HFFc6 (cell line): ENCODE measurements around the gene HOMER2. TPM values are rescaled to one million over a fixed set of nuclear protein-coding genes. Genes with fewer than 3 reads are reported as not detected.
A peak's percentile ranks its signal among the peaks of the same experiment; 100 is the strongest.

Experiments used
- DNase-seq: peaks from one replicate; pipeline ENCODE4 v3.0.0-alpha.2; 2018
- H3K27ac Mint-ChIP-seq: 2 replicates; pipeline ENCODE4 v1.8.0; 2020; ENCODE audit warnings: mild to moderate bottlenecking, mixed read lengths
- H3K27me3 Mint-ChIP-seq: 2 replicates; pipeline ENCODE4 v1.8.0; 2021; ENCODE audit warnings: mild to moderate bottlenecking, moderate library complexity, mixed read lengths; ENCODE audit not compliant: insufficient read depth
- H3K36me3 Mint-ChIP-seq: 2 replicates; pipeline ENCODE4 v1.8.0; 2021; ENCODE audit warnings: low read depth, mixed read lengths
- H3K4me1 Mint-ChIP-seq: 2 replicates; pipeline ENCODE4 v1.8.0; 2020; ENCODE audit warnings: low read depth, mixed read lengths
- H3K4me3 Mint-ChIP-seq: 2 replicates; pipeline ENCODE4 v1.8.0; 2020; ENCODE audit warnings: mild to moderate bottlenecking, moderate library complexity, mixed read lengths
- H3K9me3 Mint-ChIP-seq: 2 replicates; pipeline ENCODE4 v1.8.0; 2020; ENCODE audit warnings: mild to moderate bottlenecking, mixed read lengths
- total RNA-seq, 6 experiments: library from RNA; stranded (reverse); fragmentation: NEBNext Ultra II Directional; extraction: Animal tissue kit (Norgen Biotek cat#: 25700); gene quantifications; 2 replicates in 1 of 6; 3 replicates in 5 of 6; pipeline ENCODE4 v1.2.3, GENCODE V29; 2021
- TF ChIP-seq, protein P1 (sequence below): fragments of 200-600 bp; sonication (generic); IDR thresholded peaks from 2 replicates; pipeline ENCODE4 v1.5.0; 2021; ENCODE audit warnings: antibody characterized with exemption, mild to moderate bottlenecking

Gene HOMER2
- total RNA-seq, 6 experiments from 2014 or later, result 0.19 to 1.4 (median 0.86) TPM

DNA sequence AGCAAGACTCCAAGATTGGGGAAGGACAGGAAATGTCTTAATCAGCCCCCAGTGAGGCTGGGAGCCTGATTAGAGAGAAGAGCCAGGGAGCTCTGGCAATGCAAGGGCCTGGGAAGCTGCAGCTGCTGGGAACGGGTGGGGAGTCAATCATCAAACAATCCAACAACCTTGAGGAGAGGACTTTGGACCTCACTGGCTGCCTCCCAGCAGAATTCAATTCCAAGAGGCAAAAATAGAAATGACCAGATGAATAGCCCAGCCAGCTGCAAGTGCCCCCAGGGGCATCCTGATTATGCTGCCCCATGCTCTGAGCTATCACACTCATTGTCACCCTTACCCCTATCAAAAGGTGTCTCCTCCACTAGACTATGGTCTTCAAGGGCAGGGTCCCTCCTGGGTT lies 6.1 kb upstream of the HOMER2 start:
- DNase-seq, result no peak
- Mint-ChIP-seq H3K36me3 (no peaks in the 10 kb centered on the region), H3K4me1 (no peaks in the 10 kb centered on the region), H3K27ac (no peak overlapping the region), H3K27me3 (peaks cover 21% of the 10 kb centered on the region), H3K4me3 (no peak overlapping the region), H3K9me3 (no peaks in the 10 kb centered on the region)
- TF ChIP-seq, protein P1, sequence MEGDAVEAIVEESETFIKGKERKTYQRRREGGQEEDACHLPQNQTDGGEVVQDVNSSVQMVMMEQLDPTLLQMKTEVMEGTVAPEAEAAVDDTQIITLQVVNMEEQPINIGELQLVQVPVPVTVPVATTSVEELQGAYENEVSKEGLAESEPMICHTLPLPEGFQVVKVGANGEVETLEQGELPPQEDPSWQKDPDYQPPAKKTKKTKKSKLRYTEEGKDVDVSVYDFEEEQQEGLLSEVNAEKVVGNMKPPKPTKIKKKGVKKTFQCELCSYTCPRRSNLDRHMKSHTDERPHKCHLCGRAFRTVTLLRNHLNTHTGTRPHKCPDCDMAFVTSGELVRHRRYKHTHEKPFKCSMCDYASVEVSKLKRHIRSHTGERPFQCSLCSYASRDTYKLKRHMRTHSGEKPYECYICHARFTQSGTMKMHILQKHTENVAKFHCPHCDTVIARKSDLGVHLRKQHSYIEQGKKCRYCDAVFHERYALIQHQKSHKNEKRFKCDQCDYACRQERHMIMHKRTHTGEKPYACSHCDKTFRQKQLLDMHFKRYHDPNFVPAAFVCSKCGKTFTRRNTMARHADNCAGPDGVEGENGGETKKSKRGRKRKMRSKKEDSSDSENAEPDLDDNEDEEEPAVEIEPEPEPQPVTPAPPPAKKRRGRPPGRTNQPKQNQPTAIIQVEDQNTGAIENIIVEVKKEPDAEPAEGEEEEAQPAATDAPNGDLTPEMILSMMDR, result no peak

DNA sequence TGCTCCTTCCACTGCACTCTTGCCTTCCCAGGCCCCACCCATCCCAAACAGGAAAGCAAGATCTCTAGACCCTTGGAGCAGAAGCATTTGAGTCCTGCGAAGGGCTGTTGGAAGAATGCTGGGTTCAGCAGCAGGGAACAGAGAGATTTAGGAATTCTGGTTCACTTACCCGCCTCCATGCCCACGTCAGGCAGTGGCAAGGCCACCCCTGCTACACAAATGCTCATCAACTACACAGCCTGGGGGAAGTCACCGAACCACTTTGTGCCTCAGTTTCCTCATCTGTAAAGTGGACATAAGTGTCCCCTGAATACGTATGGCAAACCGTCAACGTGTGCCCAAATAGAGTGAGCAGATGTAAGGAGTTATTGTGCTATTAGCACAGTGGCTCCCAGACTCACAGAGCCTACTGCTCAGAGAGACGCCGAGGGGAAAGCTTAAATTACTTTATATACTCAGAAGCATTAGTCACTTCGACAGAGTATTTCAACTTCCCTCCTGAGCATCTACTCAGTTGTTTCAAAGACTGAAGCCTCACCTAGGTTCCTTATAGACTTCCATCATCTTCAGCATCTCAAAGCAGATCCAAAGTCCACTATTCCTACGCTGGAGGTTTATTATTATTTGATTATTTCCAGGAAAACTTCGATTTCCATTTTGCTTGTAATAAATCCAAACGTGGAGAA lies 905 bp downstream of the HOMER2 start:
- no peaks in the 10 kb centered on the region for H3K4me1 Mint-ChIP-seq
- H3K27ac Mint-ChIP-seq, result no peak overlapping the region
- no peaks in the 10 kb centered on the region for H3K36me3 Mint-ChIP-seq
- no peak for DNase-seq
- TF ChIP-seq, protein P1, result no peak
- no peaks in the 10 kb centered on the region for H3K9me3 Mint-ChIP-seq
- peaks cover 15% of the 10 kb centered on the region; the same call in 1 of the 2 replicates for H3K27me3 Mint-ChIP-seq
- peak overlapping the region; percentile 47; the same call in 1 of the 2 replicates for H3K4me3 Mint-ChIP-seq

DNA sequence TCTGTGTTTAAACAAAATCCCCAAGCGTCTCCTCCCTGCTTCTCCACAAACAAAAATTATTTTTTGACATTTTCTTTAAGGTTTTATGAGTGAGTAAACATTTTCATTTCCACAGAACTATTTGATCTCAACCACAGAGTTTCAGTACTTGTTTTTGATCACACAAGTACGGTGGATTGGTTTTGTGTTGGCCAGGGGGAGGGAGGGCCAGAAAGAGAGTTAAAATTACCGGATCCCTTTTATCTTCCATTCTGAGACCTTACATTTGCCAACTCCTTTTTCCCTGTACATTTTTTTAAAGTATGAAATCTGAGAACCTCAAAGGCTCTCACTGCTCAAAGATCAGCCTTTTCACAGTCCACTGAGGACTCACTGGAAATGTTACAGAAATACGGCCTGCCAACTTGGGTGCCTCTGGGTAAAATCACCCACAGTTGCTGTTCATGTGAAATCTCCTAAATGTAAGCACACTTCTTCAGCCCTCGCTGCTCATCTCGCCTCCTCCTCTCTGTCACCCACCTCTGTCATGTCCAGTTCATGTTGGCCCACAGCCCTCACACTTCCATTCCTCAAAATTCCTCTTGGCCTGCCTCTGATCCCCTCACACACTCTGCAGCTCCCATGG lies 1.7 kb downstream of the HOMER2 start:
- no peak overlapping the region for H3K4me3 Mint-ChIP-seq
- no peak for DNase-seq

DNA sequence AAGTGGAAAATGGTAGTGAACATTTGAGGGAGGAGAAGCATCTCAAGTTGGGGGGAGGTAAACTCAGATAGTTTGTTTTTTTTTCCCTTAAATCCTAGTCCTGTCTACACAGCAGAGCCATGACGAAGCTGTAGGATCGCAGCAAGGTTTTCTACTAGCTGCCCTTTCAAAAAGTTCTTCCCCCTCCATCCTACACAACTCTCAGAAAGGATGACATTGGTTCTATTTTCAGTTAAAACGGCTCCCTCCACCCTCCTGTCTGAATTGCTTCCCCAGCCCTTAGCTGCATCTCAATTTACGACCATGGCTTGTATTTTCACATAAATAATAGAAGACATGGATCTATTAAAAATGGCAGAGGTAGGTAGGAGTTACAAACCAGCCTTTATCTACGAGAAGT lies 2.2 kb downstream of the HOMER2 start:
- H3K9me3 Mint-ChIP-seq, result no peaks in the 10 kb centered on the region
- TF ChIP-seq, protein P1, result no peak
- DNase-seq, result no peak
- no peaks in the 10 kb centered on the region for H3K36me3 Mint-ChIP-seq
- H3K4me3 Mint-ChIP-seq, result no peak overlapping the region
- no peaks in the 10 kb centered on the region for H3K4me1 Mint-ChIP-seq
- H3K27ac Mint-ChIP-seq, result no peak overlapping the region
- peaks cover 13% of the 10 kb centered on the region for H3K27me3 Mint-ChIP-seq

More for the DNA sequence above, 1.7 kb downstream of the HOMER2 start:
- TF ChIP-seq, protein P1, result no peak
- Mint-ChIP-seq H3K4me1 (no peaks in the 10 kb centered on the region), H3K36me3 (no peaks in the 10 kb centered on the region), H3K27ac (no peak overlapping the region), H3K27me3 (peaks cover 13% of the 10 kb centered on the region), H3K9me3 (no peaks in the 10 kb centered on the region)

DNA sequence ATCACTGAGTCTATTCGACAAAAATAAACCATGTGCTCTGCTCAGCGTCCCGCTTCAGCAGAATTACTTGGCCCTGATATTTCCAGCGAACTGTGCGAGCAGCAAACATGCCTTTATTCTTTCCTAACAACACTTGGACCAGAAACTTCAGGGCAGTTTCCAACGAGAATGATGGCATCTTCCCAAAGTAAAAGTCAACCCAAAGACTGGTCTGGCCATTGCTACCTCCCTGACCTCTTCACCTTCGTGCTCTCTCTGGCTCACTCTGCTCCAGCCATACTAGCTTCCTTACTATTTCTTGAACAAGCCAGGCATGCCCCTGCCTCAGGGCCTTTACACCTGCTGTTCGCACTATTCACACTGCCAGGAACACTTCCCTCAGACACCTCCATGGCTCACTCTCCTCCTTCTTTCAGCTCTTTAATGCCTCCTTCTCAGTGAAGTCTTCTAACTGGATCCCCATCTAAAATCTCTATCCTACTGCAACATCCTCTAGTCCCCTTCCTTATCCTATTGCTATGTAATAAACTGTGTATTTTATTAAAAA lies 6.3 kb downstream of the HOMER2 start:
- no peaks in the 10 kb centered on the region for H3K9me3 Mint-ChIP-seq
- no peak overlapping the region for H3K27ac Mint-ChIP-seq
- TF ChIP-seq, protein P1, result no peak
- no peaks in the 10 kb centered on the region for H3K36me3 Mint-ChIP-seq
- no peak overlapping the region for H3K4me3 Mint-ChIP-seq
- peaks cover 6% of the 10 kb centered on the region for H3K27me3 Mint-ChIP-seq
- no peaks in the 10 kb centered on the region for H3K4me1 Mint-ChIP-seq
- no peak for DNase-seq
